GM23338 (cell line): ENCODE data around the gene NCBP1. TPM values are rescaled to one million over a fixed set of nuclear protein-coding genes. Genes with fewer than 3 reads are reported as not detected.

Source experiments
- ATAC-seq: fragments of 200-7000 bp; cut with Tn5 transposase; 3 replicates; pipeline ENCODE4 v1.9.1; 2020
- DNase-seq: peaks from one replicate; pipeline ENCODE4 v3.0.0-alpha.2; 2015; ENCODE audit warnings: low spot score
- H2AFZ ChIP-seq: fragments of 200-600 bp; sonication (generic); 2 replicates; pipeline ENCODE4 v1.8.0; 2016; ENCODE audit warnings: antibody characterized with exemption, mild to moderate bottlenecking, moderate library complexity
- H3F3A ChIP-seq: fragments of 200-600 bp; sonication (generic); replicated peaks from 2 replicates; pipeline ENCODE4 v1.8.0; 2017; ENCODE audit warnings: antibody characterized with exemption, mixed run types, low read depth
- H3K27ac ChIP-seq: fragments of 200-600 bp; sonication (generic); 2 replicates; pipeline ENCODE4 v1.6.1; 2016; ENCODE audit warnings: low read depth
- H3K27me3 ChIP-seq: fragments of 200-600 bp; sonication (generic); 2 replicates; pipeline ENCODE4 v1.8.0; 2016; ENCODE audit warnings: mild to moderate bottlenecking, mixed run types, moderate library complexity; ENCODE audit not compliant: insufficient read depth
- H3K36me3 ChIP-seq: fragments of 200-600 bp; sonication (generic); 2 replicates; pipeline ENCODE4 v1.8.0; 2016; ENCODE audit warnings: mild to moderate bottlenecking; ENCODE audit not compliant: insufficient read depth
- H3K4me1 ChIP-seq: fragments of 200-600 bp; sonication (generic); 2 replicates; pipeline ENCODE4 v1.8.0; 2016; ENCODE audit warnings: mild to moderate bottlenecking, moderate library complexity; ENCODE audit not compliant: insufficient read depth
- H3K4me2 ChIP-seq: fragments of 200-600 bp; sonication (generic); 2 replicates; pipeline ENCODE4 v1.7.1; 2017; ENCODE audit warnings: mixed run types
- H3K4me3 ChIP-seq: fragments of 200-600 bp; sonication (generic); 2 replicates; pipeline ENCODE4 v1.6.1; 2016; ENCODE audit warnings: mixed run types
- H3K79me2 ChIP-seq: fragments of 200-600 bp; sonication (generic); replicated peaks from 2 replicates; pipeline ENCODE4 v1.8.0; 2017; ENCODE audit warnings: mild to moderate bottlenecking; ENCODE audit not compliant: insufficient read depth
- H3K9me2 ChIP-seq: fragments of 200-600 bp; sonication (generic); 2 replicates; pipeline ENCODE4 v1.8.0; 2017; ENCODE audit not compliant: insufficient read depth
- H4K20me1 ChIP-seq: fragments of 200-600 bp; sonication (generic); replicated peaks from 2 replicates; pipeline ENCODE4 v1.8.0; 2017; ENCODE audit warnings: mild to moderate bottlenecking; ENCODE audit not compliant: insufficient read depth
- H3K27ac Mint-ChIP-seq: 2 replicates; pipeline ENCODE4 v1.8.0; 2020; ENCODE audit warnings: inconsistent platforms, mild to moderate bottlenecking, moderate library complexity, mixed read lengths
- H3K27me3 Mint-ChIP-seq: 3 replicates; pipeline ENCODE4 v1.8.0; 2022; ENCODE audit warnings: low read depth, mild to moderate bottlenecking, moderate library complexity, mixed read lengths, inconsistent platforms; ENCODE audit not compliant: insufficient read depth, poor library complexity
- H3K36me3 Mint-ChIP-seq: 3 replicates; pipeline ENCODE4 v1.8.0; 2021; ENCODE audit warnings: low read depth, mild to moderate bottlenecking, inconsistent platforms, moderate library complexity, mixed read lengths
- H3K4me1 Mint-ChIP-seq: 3 replicates; pipeline ENCODE4 v1.8.0; 2020; ENCODE audit warnings: mild to moderate bottlenecking, inconsistent platforms, mixed read lengths
- H3K4me3 Mint-ChIP-seq: 3 replicates; pipeline ENCODE4 v1.8.0; 2021; ENCODE audit warnings: moderate library complexity, mild to moderate bottlenecking, inconsistent platforms, mixed read lengths
- H3K9me3 Mint-ChIP-seq: 3 replicates; pipeline ENCODE4 v1.8.0; 2020; ENCODE audit warnings: moderate library complexity, mild to moderate bottlenecking, inconsistent platforms, mixed read lengths
- CREB1 ChIP-seq: fragments of 250-450 bp; sonication (Bioruptor Pico); IDR thresholded peaks from 2 replicates; pipeline ENCODE4 v1.5.0; 2020; ENCODE audit warnings: low read depth, mild to moderate bottlenecking, moderate library complexity
- CTCF ChIP-seq, 2 experiments: fragments of 200-600 bp in 1 of 2; sonication (generic) in 1 of 2; conservative IDR thresholded peaks; 2 replicates each; pipeline versions ENCODE4 v1.5.1 to v1.6.1; 2016 to 2017; ENCODE audit warnings: antibody characterized with exemption in 2 of 2, low read depth in 2 of 2, mild to moderate bottlenecking in 2 of 2, moderate library complexity in 1 of 2
- EZH2 ChIP-seq: fragments of 200-600 bp; sonication (generic); IDR thresholded peaks from one replicate; pipeline ENCODE4 v1.8.0; 2017; ENCODE audit warnings: antibody characterized with exemption, mild to moderate bottlenecking, low read depth; ENCODE audit not compliant: unreplicated experiment
- EZH2phosphoT487 ChIP-seq: fragments of 200-600 bp; sonication (generic); IDR thresholded peaks from one replicate; pipeline ENCODE4 v1.8.1; 2018; ENCODE audit warnings: antibody characterized with exemption; ENCODE audit not compliant: unreplicated experiment
- JUNB ChIP-seq: IDR thresholded peaks from one replicate; pipeline ENCODE4 v1.6.1; 2016; ENCODE audit warnings: antibody characterized with exemption; ENCODE audit not compliant: unreplicated experiment
- NANOG ChIP-seq: IDR thresholded peaks from 2 replicates; pipeline ENCODE4 v1.6.1; 2016; ENCODE audit warnings: antibody characterized with exemption, borderline replicate concordance
- POLR2AphosphoS5 ChIP-seq: IDR thresholded peaks from 2 replicates; pipeline ENCODE4 v1.6.1; 2016; ENCODE audit warnings: antibody characterized with exemption, low read depth
- REST ChIP-seq: IDR thresholded peaks from one replicate; pipeline ENCODE4 v1.6.1; 2018; ENCODE audit warnings: antibody characterized with exemption; ENCODE audit not compliant: unreplicated experiment
- ZNF114 ChIP-seq: fragments of 250-450 bp; sonication (Bioruptor Pico); IDR thresholded peaks from 2 replicates; pipeline ENCODE4 v1.5.0; 2020; ENCODE audit warnings: mild to moderate bottlenecking, moderate library complexity
- ZNF331 ChIP-seq: fragments of 250-450 bp; sonication (Bioruptor Pico); IDR thresholded peaks from 2 replicates; pipeline ENCODE4 v1.5.0; 2020; ENCODE audit warnings: low read depth, mild to moderate bottlenecking, moderate library complexity
- polyA plus RNA-seq: library from polyadenylated mRNA; unstranded; fragments of >200 nt; fragmentation: Nextera tagmentation; extraction: Ambion mirVana; gene quantifications from 2 replicates; pipeline ENCODE4 v1.2.1, GENCODE V29; 2016
- total RNA-seq: library from RNA; depleted of rRNA; stranded (reverse); fragments of >200 nt; shearing (Covaris generic); gene quantifications from 2 replicates; pipeline ENCODE4 v1.2.3, GENCODE V29; 2014
- TF ChIP-seq, protein P1 (sequence below): fragments of 250-450 bp; sonication (Bioruptor Pico); IDR thresholded peaks from 2 replicates; pipeline ENCODE4 v1.5.0; 2020; ENCODE audit warnings: mild to moderate bottlenecking, moderate library complexity
- TF ChIP-seq, protein P2 (sequence below): IDR thresholded peaks from 2 replicates; pipeline ENCODE4 v1.6.1; 2016; ENCODE audit warnings: antibody characterized with exemption

The NCBP1 gene
- total and polyA plus RNA-seq, 2 experiments from 2014 or later, result 43.9 to 60.2 TPM

GRCh38 chr9:97600531-97601227 is 32.9 kb upstream of the NCBP1 start:
- no peaks in the 10 kb centered on the region for H3K4me1 ChIP-seq
- H3K79me2 ChIP-seq, result no peaks in the 10 kb centered on the region
- H3K4me2 ChIP-seq, result no peak overlapping the region
- H3K27me3 ChIP-seq, result no peaks in the 10 kb centered on the region
- peaks cover 4% of the 10 kb centered on the region; the same call in 2 of the 3 replicates for H3K4me1 Mint-ChIP-seq
- peaks cover 44% of the 10 kb centered on the region for H3K36me3 Mint-ChIP-seq
- ATAC-seq, result no peak
- no peak for TF ChIP-seq CREB1 (CRISPR knock-in tag)
- no peak for TF ChIP-seq EZH2phosphoT487
- TF ChIP-seq, protein P1, sequence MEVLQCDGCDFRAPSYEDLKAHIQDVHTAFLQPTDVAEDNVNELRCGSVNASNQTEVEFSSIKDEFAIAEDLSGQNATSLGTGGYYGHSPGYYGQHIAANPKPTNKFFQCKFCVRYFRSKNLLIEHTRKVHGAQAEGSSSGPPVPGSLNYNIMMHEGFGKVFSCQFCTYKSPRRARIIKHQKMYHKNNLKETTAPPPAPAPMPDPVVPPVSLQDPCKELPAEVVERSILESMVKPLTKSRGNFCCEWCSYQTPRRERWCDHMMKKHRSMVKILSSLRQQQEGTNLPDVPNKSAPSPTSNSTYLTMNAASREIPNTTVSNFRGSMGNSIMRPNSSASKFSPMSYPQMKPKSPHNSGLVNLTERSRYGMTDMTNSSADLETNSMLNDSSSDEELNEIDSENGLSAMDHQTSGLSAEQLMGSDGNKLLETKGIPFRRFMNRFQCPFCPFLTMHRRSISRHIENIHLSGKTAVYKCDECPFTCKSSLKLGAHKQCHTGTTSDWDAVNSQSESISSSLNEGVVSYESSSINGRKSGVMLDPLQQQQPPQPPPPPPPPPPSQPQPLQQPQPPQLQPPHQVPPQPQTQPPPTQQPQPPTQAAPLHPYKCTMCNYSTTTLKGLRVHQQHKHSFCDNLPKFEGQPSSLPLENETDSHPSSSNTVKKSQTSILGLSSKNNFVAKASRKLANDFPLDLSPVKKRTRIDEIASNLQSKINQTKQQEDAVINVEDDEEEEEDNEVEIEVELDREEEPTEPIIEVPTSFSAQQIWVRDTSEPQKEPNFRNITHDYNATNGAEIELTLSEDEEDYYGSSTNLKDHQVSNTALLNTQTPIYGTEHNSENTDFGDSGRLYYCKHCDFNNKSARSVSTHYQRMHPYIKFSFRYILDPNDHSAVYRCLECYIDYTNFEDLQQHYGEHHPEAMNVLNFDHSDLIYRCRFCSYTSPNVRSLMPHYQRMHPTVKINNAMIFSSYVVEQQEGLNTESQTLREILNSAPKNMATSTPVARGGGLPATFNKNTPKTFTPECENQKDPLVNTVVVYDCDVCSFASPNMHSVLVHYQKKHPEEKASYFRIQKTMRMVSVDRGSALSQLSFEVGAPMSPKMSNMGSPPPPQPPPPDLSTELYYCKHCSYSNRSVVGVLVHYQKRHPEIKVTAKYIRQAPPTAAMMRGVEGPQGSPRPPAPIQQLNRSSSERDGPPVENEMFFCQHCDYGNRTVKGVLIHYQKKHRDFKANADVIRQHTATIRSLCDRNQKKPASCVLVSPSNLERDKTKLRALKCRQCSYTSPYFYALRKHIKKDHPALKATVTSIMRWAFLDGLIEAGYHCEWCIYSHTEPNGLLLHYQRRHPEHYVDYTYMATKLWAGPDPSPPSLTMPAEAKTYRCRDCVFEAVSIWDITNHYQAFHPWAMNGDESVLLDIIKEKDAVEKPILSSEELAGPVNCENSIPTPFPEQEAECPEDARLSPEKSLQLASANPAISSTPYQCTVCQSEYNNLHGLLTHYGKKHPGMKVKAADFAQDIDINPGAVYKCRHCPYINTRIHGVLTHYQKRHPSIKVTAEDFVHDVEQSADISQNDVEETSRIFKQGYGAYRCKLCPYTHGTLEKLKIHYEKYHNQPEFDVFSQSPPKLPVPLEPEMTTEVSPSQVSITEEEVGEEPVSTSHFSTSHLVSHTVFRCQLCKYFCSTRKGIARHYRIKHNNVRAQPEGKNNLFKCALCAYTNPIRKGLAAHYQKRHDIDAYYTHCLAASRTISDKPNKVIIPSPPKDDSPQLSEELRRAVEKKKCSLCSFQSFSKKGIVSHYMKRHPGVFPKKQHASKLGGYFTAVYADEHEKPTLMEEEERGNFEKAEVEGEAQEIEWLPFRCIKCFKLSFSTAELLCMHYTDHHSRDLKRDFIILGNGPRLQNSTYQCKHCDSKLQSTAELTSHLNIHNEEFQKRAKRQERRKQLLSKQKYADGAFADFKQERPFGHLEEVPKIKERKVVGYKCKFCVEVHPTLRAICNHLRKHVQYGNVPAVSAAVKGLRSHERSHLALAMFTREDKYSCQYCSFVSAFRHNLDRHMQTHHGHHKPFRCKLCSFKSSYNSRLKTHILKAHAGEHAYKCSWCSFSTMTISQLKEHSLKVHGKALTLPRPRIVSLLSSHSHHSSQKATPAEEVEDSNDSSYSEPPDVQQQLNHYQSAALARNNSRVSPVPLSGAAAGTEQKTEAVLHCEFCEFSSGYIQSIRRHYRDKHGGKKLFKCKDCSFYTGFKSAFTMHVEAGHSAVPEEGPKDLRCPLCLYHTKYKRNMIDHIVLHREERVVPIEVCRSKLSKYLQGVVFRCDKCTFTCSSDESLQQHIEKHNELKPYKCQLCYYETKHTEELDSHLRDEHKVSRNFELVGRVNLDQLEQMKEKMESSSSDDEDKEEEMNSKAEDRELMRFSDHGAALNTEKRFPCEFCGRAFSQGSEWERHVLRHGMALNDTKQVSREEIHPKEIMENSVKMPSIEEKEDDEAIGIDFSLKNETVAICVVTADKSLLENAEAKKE, result no peak
- TF ChIP-seq, protein P2, sequence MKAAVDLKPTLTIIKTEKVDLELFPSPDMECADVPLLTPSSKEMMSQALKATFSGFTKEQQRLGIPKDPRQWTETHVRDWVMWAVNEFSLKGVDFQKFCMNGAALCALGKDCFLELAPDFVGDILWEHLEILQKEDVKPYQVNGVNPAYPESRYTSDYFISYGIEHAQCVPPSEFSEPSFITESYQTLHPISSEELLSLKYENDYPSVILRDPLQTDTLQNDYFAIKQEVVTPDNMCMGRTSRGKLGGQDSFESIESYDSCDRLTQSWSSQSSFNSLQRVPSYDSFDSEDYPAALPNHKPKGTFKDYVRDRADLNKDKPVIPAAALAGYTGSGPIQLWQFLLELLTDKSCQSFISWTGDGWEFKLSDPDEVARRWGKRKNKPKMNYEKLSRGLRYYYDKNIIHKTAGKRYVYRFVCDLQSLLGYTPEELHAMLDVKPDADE, result no peak
- TF ChIP-seq NANOG, result no peak
- no peak for TF ChIP-seq CTCF (conservative IDR thresholded peaks at IDR 0.05; ENCODE audit: low read depth in 2 of 2)
- TF ChIP-seq EZH2, result no peak
- TF ChIP-seq POLR2AphosphoS5, result no peak
- TF ChIP-seq ZNF331 (CRISPR knock-in tag), result no peak
- no peak for TF ChIP-seq ZNF114 (CRISPR knock-in tag)
- no peak for TF ChIP-seq REST
- TF ChIP-seq JUNB, result no peak
- peaks cover 3% of the 10 kb centered on the region; the same call in 1 of the 2 replicates for H3K36me3 ChIP-seq
- no peak overlapping the region for H3K27ac ChIP-seq
- no peaks in the 10 kb centered on the region for H3F3A ChIP-seq
- DNase-seq, result no peak
- H3K9me2 ChIP-seq, result no peaks in the 10 kb centered on the region
- H3K4me3 ChIP-seq, result no peak overlapping the region
- H2AFZ ChIP-seq, result no peak overlapping the region
- H3K27ac Mint-ChIP-seq, result no peak overlapping the region
- H4K20me1 ChIP-seq, result 0 out of 2 replicates have a peak, but pooled peaks cover 3% of the 10 kb centered on the region
- no peaks in the 10 kb centered on the region for H3K9me3 Mint-ChIP-seq
- no peaks in the 10 kb centered on the region for H3K27me3 Mint-ChIP-seq
- no peak overlapping the region for H3K4me3 Mint-ChIP-seq
